Smooth muscle cell (in vitro differentiated cells): ENCODE data around the gene TNFRSF19. TPM values are rescaled to one million over a fixed set of nuclear protein-coding genes. Genes with fewer than 3 reads are reported as not detected.

Source experiments
- DNase-seq: peaks from one replicate; lab custom pipeline; 2025; ENCODE audit not compliant: unreplicated experiment; lab: John Stamatoyannopoulos, UW
- H2AFZ ChIP-seq: fragments of 200-600 bp; sonication (generic); 2 replicates; pipeline ENCODE4 v1.6.0; 2016; ENCODE audit warnings: antibody characterized with exemption, low read depth, mild to moderate bottlenecking
- H3F3A ChIP-seq: fragments of 200-600 bp; sonication (generic); 2 replicates; pipeline ENCODE4 v1.6.0; 2017; ENCODE audit warnings: antibody characterized with exemption, low read depth
- H3K27ac ChIP-seq: fragments of 200-600 bp; sonication (generic); 2 replicates; pipeline ENCODE4 v1.5.1; 2016; ENCODE audit warnings: low read depth, mild to moderate bottlenecking
- H3K27me3 ChIP-seq: fragments of 200-600 bp; sonication (generic); 2 replicates; pipeline ENCODE4 v1.6.1; 2016; ENCODE audit warnings: low read depth, mild to moderate bottlenecking
- H3K36me3 ChIP-seq: fragments of 200-600 bp; sonication (generic); 2 replicates; pipeline ENCODE4 v1.5.1; 2016; ENCODE audit warnings: low read depth
- H3K4me1 ChIP-seq: fragments of 200-600 bp; sonication (generic); 2 replicates; pipeline ENCODE4 v1.5.1; 2016; ENCODE audit warnings: low read depth
- H3K4me2 ChIP-seq: fragments of 200-600 bp; sonication (generic); 2 replicates; pipeline ENCODE4 v1.6.0; 2016; ENCODE audit warnings: mild to moderate bottlenecking
- H3K4me3 ChIP-seq: fragments of 200-600 bp; sonication (generic); 2 replicates; pipeline ENCODE4 v1.5.1; 2016; ENCODE audit warnings: mild to moderate bottlenecking
- H3K79me2 ChIP-seq: fragments of 200-600 bp; sonication (generic); 2 replicates; pipeline ENCODE4 v1.6.0; 2016; ENCODE audit warnings: low read depth, mild to moderate bottlenecking
- H3K9ac ChIP-seq: fragments of 200-600 bp; sonication (generic); 2 replicates; pipeline ENCODE4 v1.6.0; 2016; ENCODE audit warnings: low read depth
- H3K9me3 ChIP-seq: fragments of 200-600 bp; sonication (generic); replicated peaks from 2 replicates; pipeline ENCODE4 v1.5.1; 2016; ENCODE audit warnings: low read depth
- H4K20me1 ChIP-seq: fragments of 200-600 bp; sonication (generic); 2 replicates; pipeline ENCODE4 v1.6.0; 2016; ENCODE audit warnings: low read depth
- WGBS: methylation state at CpG from one replicate; pipeline ENCODE4 v1.1.7; 2016; ENCODE audit warnings: low lambda C conversion rate; 5-methylcytosine and 5-hydroxymethylcytosine counted together
- polyA plus RNA-seq: library from polyadenylated mRNA; unstranded; fragments of >200 nt; fragmentation: Nextera tagmentation; extraction: Ambion mirVana; gene quantifications from 2 replicates; pipeline ENCODE4 v1.2.1, GENCODE V29; 2016
- total RNA-seq: library from RNA; depleted of rRNA; stranded (reverse); fragments of >200 nt; gene quantifications from 2 replicates; pipeline ENCODE4 v1.2.3, GENCODE V29; 2014
- TF ChIP-seq, protein P1 (sequence below): fragments of 200-600 bp; sonication (generic); IDR thresholded peaks from 2 replicates; pipeline ENCODE4 v1.5.1; 2017; ENCODE audit warnings: borderline replicate concordance, mild to moderate bottlenecking, antibody characterized with exemption; ENCODE audit not compliant: insufficient read depth, poor library complexity, severe bottlenecking

TNFRSF19 gene
- total and polyA plus RNA-seq, 2 experiments from 2014 or later, result 15.5 to 34.3 TPM

DNA sequence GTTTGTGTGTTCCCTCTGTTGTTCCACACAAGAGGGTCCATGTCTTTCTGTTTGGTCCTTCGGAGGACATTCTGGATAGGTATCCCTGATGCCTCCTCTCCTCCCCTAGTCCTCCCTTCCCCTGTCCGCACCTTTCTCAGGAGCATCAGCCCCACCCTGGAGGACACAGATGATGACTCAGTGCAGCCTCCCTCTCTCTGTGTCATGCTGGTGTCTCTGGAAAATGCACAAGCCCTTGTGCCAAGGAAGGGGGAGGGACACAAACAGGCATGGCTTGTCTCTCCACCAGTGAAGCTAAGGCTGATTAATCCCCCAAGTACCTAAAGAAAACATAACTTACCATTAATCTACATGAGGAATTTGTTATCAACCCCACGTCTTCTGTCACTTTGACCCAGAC, 16.2 kb upstream of the TNFRSF19 start:
- Histone ChIP-seq H2AFZ (no peak overlapping the region), H3K4me3 (no peak overlapping the region), H3K36me3 (no peaks in the 10 kb centered on the region), H3K9ac (no peak overlapping the region), H4K20me1 (no peaks in the 10 kb centered on the region), H3K27me3 (no peaks in the 10 kb centered on the region), H3K9me3 (no peaks in the 10 kb centered on the region), H3F3A (peaks cover under 1% of the 10 kb centered on the region), H3K27ac (no peak overlapping the region), H3K79me2 (no peaks in the 10 kb centered on the region), H3K4me1 (peaks cover 5% of the 10 kb centered on the region), H3K4me2 (no peak overlapping the region)
- 65% methylated on average over 3 of the region's 3 CpGs for WGBS
- no peak for DNase-seq
- TF ChIP-seq, protein P1, sequence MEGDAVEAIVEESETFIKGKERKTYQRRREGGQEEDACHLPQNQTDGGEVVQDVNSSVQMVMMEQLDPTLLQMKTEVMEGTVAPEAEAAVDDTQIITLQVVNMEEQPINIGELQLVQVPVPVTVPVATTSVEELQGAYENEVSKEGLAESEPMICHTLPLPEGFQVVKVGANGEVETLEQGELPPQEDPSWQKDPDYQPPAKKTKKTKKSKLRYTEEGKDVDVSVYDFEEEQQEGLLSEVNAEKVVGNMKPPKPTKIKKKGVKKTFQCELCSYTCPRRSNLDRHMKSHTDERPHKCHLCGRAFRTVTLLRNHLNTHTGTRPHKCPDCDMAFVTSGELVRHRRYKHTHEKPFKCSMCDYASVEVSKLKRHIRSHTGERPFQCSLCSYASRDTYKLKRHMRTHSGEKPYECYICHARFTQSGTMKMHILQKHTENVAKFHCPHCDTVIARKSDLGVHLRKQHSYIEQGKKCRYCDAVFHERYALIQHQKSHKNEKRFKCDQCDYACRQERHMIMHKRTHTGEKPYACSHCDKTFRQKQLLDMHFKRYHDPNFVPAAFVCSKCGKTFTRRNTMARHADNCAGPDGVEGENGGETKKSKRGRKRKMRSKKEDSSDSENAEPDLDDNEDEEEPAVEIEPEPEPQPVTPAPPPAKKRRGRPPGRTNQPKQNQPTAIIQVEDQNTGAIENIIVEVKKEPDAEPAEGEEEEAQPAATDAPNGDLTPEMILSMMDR, result no peak

GRCh38 chr13:23557043-23557442, 13.2 kb upstream of the TNFRSF19 start:
- no peaks in the 10 kb centered on the region for H3K27me3 ChIP-seq
- H3K4me2 ChIP-seq, result no peak overlapping the region
- H3K9ac ChIP-seq, result no peak overlapping the region
- 99% methylated on average over 5 of the region's 5 CpGs for WGBS
- no peak overlapping the region for H3K27ac ChIP-seq
- peaks cover 5% of the 10 kb centered on the region for H3F3A ChIP-seq
- peaks cover 6% of the 10 kb centered on the region for H3K4me1 ChIP-seq
- no peaks in the 10 kb centered on the region for H4K20me1 ChIP-seq
- H3K79me2 ChIP-seq, result no peaks in the 10 kb centered on the region
- H3K4me3 ChIP-seq, result no peak overlapping the region
- no peak for DNase-seq
- H3K36me3 ChIP-seq, result no peaks in the 10 kb centered on the region
- no peak overlapping the region for H2AFZ ChIP-seq
- TF ChIP-seq, protein P1, result no peak
- no peaks in the 10 kb centered on the region for H3K9me3 ChIP-seq

DNA sequence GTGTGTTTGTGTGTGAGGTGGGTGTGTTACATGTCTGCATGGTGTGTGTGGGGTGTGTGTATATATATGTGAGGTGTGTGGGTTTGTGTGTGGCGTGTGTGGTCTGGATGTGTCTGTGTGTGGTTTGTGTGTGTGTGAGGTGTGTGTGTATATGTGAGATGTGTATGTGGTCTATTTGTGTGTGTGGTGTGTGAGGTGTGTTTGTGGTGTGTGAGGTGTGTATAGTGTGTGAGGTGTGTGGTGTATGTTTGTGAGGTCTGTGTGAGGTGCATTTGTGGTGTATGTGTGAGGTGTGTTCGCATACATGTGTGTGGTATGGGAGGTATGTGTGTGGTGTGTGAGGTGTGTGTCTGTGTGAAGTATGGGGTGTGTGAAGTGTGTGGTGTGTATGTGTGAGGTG, 12.5 kb upstream of the TNFRSF19 start:
- H3K4me3 ChIP-seq, result no peak overlapping the region
- no peaks in the 10 kb centered on the region for H3K27me3 ChIP-seq
- no peak overlapping the region for H3K4me2 ChIP-seq
- H3K9me3 ChIP-seq, result no peaks in the 10 kb centered on the region
- no peak for DNase-seq
- 100% methylated on average over 2 of the region's 2 CpGs for WGBS
- peaks cover 5% of the 10 kb centered on the region for H3F3A ChIP-seq
- H3K36me3 ChIP-seq, result no peaks in the 10 kb centered on the region
- peaks cover 5% of the 10 kb centered on the region for H3K4me1 ChIP-seq
- TF ChIP-seq, protein P1, result no peak
- H4K20me1 ChIP-seq, result no peaks in the 10 kb centered on the region
- no peak overlapping the region for H3K27ac ChIP-seq
- no peak overlapping the region for H3K9ac ChIP-seq
- no peak overlapping the region for H2AFZ ChIP-seq
- H3K79me2 ChIP-seq, result no peaks in the 10 kb centered on the region
